Thymus (tissue), 11 donors: Measurements from ENCODE around the gene SPOCK1. TPM values are rescaled to one million over a fixed set of nuclear protein-coding genes. Genes with fewer than 3 reads are reported as not detected.

ENCODE experiments used
- DNase-seq, 9 donors: peaks; one replicate each; pipeline ENCODE4 v3.0.0-alpha.2; 2013; ENCODE audit warnings: low spot score in 9 of 9, low read depth in 6 of 9, missing footprints in 1 of 9
- H3K27ac ChIP-seq, 2 donors: one replicate each; pipeline ENCODE4 v1.5.1; 2013; ENCODE audit warnings: control low read depth in 1 of 2, low read depth in 1 of 2, low read length in 1 of 2, mild to moderate bottlenecking in 1 of 2, moderate library complexity in 1 of 2
- H3K27me3 ChIP-seq, 2 donors: one replicate each; pipeline ENCODE4 v1.5.1; 2013; ENCODE audit warnings: low read length in 1 of 2; ENCODE audit not compliant: control insufficient read depth in 2 of 2, insufficient read depth in 1 of 2
- H3K36me3 ChIP-seq, 2 donors: one replicate each; pipeline ENCODE4 v1.5.1; 2013; ENCODE audit warnings: low read length in 1 of 2, mild to moderate bottlenecking in 1 of 2, moderate library complexity in 1 of 2; ENCODE audit not compliant: control insufficient read depth in 2 of 2, insufficient read depth in 2 of 2
- H3K4me1 ChIP-seq, 2 donors: one replicate each; pipeline ENCODE4 v1.5.1; 2013; ENCODE audit warnings: low read length in 2 of 2; ENCODE audit not compliant: control insufficient read depth in 2 of 2, insufficient read depth in 2 of 2
- H3K4me3 ChIP-seq, 2 donors: one replicate each; pipeline ENCODE4 v1.5.1; 2013; ENCODE audit warnings: low read length in 2 of 2, control low read depth in 1 of 2, mild to moderate bottlenecking in 1 of 2
- H3K9me3 ChIP-seq, 2 donors: one replicate each; pipeline ENCODE4 v1.5.1; 2013; ENCODE audit warnings: low read length in 1 of 2, mild to moderate bottlenecking in 1 of 2; ENCODE audit not compliant: control insufficient read depth in 2 of 2, insufficient read depth in 1 of 2
- WGBS: extraction: QIAGEN DNeasy Blood & Tissue Kit; methylation state at CpG from one replicate; pipeline ENCODE4 v1.1.7; 2013; 5-methylcytosine and 5-hydroxymethylcytosine counted together
- polyA plus RNA-seq: library from polyadenylated mRNA; stranded (reverse); fragments of 200-250 nt; gene quantifications from one replicate; pipeline ENCODE4 v1.2.3, GENCODE V29; 2013
- total RNA-seq: library from RNA; stranded (reverse); fragments of 120-200 nt; gene quantifications from one replicate; pipeline ENCODE4 v1.2.4, GENCODE V29; 2013
- donor health status: healthy.

SPOCK1 gene
- total and polyA plus RNA-seq, 2 donors: 3.7 to 8.6 TPM

- H3K9me3 ChIP-seq: no peaks in the 10 kb centered on the region
- no peak for DNase-seq
- H3K4me3 ChIP-seq: no peak overlapping the region
- H3K4me1 ChIP-seq: no peaks in the 10 kb centered on the region
- H3K27me3 ChIP-seq: no peaks in the 10 kb centered on the region
- no peaks in the 10 kb centered on the region for H3K36me3 ChIP-seq
- 48% methylated on average over 2 of the region's 2 CpGs for WGBS
- H3K27ac ChIP-seq: no peak overlapping the region
Measured at GRCh38 chr5:137190031-137190430, 309.1 kb downstream of the SPOCK1 start.

DNA sequence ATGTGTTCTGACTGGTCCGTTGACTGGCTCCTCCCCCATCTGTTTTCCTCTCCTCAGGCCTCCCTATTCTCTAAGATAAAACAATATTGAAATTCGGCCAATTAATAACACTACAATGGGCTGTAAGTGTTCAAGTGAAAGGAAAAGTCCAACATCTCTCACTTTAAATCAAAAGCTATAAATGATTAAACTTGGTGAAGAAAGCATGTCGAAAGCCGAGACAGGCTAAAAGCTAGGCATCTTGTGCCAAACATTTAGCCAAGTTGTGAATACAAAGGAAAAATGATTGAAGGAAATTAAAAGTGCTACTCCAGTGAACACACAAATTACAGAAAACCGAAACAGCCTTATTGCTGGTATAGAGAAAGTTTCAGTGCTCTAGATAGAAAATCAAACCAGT, 310.6 kb downstream of the SPOCK1 start:
- no peaks in the 10 kb centered on the region for H3K27me3 ChIP-seq
- 93% methylated on average over 5 of the region's 5 CpGs for whole genome bisulfite sequencing
- H3K4me1 ChIP-seq: no peaks in the 10 kb centered on the region

DNA sequence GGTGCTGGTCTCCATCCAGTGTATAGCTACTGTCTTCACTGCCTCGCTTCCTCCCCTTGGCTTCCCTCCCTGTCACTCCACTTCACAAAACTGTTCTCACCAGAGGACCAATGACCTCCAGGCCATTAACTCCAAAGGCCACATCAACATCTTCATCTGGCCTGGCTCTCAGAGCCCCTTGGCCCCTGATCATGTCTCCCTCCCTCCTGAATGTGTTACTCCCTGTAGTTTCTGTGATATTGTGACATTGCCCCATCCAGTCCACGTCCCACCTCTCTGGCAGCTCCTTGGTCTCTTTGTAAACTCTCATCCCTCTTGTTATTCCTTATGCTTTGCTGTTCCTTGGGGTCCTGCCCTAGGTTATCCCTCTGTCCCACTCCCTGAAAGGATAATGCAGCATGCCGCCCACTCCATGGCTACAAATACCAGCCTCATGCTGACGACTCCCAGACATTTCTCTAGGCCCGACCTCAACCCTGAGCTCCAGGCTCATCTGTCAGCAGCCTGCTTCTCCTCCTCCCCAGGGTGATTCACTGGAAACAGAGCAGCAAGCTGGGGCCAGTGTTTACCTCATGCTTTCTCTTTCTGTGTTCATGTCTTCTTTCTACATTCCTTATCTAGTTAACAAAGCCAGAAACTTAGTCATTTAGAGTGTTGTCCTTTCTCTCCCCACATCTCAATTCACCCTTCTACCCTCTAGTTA, 312.2 kb downstream of the SPOCK1 start:
- H3K27ac ChIP-seq: no peak overlapping the region
- no peaks in the 10 kb centered on the region for H3K36me3 ChIP-seq
- H3K4me3 ChIP-seq: no peak overlapping the region
- WGBS: 79% methylated on average over 5 of the region's 5 CpGs
- no peaks in the 10 kb centered on the region for H3K4me1 ChIP-seq
- no peaks in the 10 kb centered on the region for H3K27me3 ChIP-seq
- no peaks in the 10 kb centered on the region for H3K9me3 ChIP-seq
- DNase-seq: no peak

More for the DNA sequence above, 310.6 kb downstream of the SPOCK1 start:
- Histone ChIP-seq H3K4me3 (no peak overlapping the region), H3K9me3 (no peaks in the 10 kb centered on the region), H3K27ac (no peak overlapping the region), H3K36me3 (no peaks in the 10 kb centered on the region)
- DNase-seq: no peak

- H3K27me3 ChIP-seq: no peaks in the 10 kb centered on the region
- WGBS: 92% methylated on average over 2 of the region's 2 CpGs
- no peak for DNase-seq
- H3K36me3 ChIP-seq: no peaks in the 10 kb centered on the region
- H3K4me1 ChIP-seq: no peaks in the 10 kb centered on the region
- H3K27ac ChIP-seq: no peak overlapping the region
- no peaks in the 10 kb centered on the region for H3K9me3 ChIP-seq
- H3K4me3 ChIP-seq: no peak overlapping the region
Measured at GRCh38 chr5:137185193-137185592, 313.9 kb downstream of the SPOCK1 start.

GRCh38 chr5:137184734-137185133, 314.4 kb downstream of the SPOCK1 start:
- Histone ChIP-seq H3K27ac (no peak overlapping the region), H3K9me3 (no peaks in the 10 kb centered on the region), H3K36me3 (no peaks in the 10 kb centered on the region), H3K27me3 (no peaks in the 10 kb centered on the region), H3K4me3 (no peak overlapping the region), H3K4me1 (no peaks in the 10 kb centered on the region)
- DNase-seq: no peak
- WGBS: 86% methylated on average over 2 of the region's 2 CpGs

DNA sequence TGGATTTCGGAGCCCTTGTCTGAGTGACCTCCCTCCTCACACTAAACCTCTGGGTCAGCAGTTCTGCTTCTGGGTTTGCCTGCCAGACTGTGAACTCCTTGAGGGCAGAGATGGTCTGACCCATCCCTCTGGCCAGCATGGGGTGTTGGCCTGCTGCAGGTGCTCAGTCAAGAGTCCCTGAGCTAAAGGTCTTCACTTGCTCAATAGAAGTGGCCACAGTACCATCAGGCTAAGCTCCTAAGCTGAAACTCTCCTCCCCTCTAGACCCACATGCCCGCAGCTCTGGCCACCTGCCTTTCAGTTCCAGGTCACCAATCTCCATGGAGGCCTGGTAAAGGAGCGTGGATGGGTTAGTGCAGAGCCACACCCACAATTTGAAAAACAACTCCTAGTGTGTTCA, 316.6 kb downstream of the SPOCK1 start:
- H3K4me3 ChIP-seq: no peak overlapping the region
- DNase-seq: no peak
- no peaks in the 10 kb centered on the region for H3K9me3 ChIP-seq
- no peak overlapping the region for H3K27ac ChIP-seq
- no peaks in the 10 kb centered on the region for H3K4me1 ChIP-seq
- 96% methylated on average over 3 of the region's 3 CpGs for WGBS
- no peaks in the 10 kb centered on the region for H3K27me3 ChIP-seq
- no peaks in the 10 kb centered on the region for H3K36me3 ChIP-seq

DNA sequence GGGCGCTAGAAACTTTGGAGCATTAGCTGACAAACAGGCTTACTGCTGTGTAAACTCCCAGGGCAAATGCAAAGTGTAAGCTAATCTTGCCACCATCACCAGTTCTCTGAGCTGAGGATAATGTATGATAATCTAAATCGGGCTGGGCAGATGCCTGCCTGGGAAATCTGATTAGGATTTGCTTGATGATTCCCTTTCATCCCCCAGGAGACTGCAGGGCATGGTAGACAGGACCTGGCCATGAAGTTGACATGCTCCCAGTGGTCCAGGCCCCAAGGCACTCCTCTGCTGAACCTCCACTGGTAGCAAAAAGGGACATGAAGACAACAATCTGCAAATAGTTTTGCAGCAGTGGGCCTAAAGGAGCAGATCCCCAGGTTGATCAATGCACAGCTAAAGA, 317.5 kb downstream of the SPOCK1 start:
- 85% methylated on average over 2 of the region's 2 CpGs for WGBS
- no peak for DNase-seq

DNA sequence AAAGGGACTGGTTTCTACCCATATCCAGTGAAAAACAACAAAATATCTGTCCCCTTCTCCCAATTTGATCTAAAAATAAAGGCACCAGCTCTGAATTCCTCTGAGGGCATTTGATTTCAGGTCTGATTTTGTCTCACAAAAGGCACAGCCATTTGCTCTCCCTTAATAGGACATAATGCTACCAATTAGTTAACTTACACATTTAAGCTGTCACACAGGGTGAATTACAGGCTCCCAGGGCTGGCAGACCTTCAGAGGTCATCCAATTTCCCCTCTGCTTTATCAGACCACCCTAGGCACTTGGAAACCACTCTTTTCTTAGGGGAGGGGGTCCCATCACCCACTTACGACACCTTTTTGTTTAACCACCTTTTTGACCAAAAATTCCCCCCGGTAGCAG, 319.9 kb downstream of the SPOCK1 start:
- Histone ChIP-seq H3K36me3 (no peaks in the 10 kb centered on the region), H3K27ac (no peak overlapping the region), H3K27me3 (no peaks in the 10 kb centered on the region), H3K4me3 (no peak overlapping the region), H3K4me1 (no peaks in the 10 kb centered on the region), H3K9me3 (no peaks in the 10 kb centered on the region)
- no peak for DNase-seq
- WGBS: 73% methylated on average over 2 of the region's 2 CpGs

More for the DNA sequence above, 317.5 kb downstream of the SPOCK1 start:
- no peaks in the 10 kb centered on the region for H3K27me3 ChIP-seq
- H3K36me3 ChIP-seq: no peaks in the 10 kb centered on the region
- H3K27ac ChIP-seq: no peak overlapping the region
- no peaks in the 10 kb centered on the region for H3K4me1 ChIP-seq
- H3K4me3 ChIP-seq: no peak overlapping the region
- H3K9me3 ChIP-seq: no peaks in the 10 kb centered on the region

GRCh38 chr5:137176609-137177008, 322.5 kb downstream of the SPOCK1 start:
- no peak for DNase-seq
- no peaks in the 10 kb centered on the region for H3K9me3 ChIP-seq
- H3K27me3 ChIP-seq: no peaks in the 10 kb centered on the region
- no peaks in the 10 kb centered on the region for H3K36me3 ChIP-seq
- WGBS: 92% methylated on average over 2 of the region's 2 CpGs
- H3K4me1 ChIP-seq: no peaks in the 10 kb centered on the region
- H3K27ac ChIP-seq: no peak overlapping the region
- no peak overlapping the region for H3K4me3 ChIP-seq
